GM23338 (cell line): Measurements from ENCODE around the gene PAX5. TPM values are rescaled to one million over a fixed set of nuclear protein-coding genes. Genes with fewer than 3 reads are reported as not detected.

ENCODE experiments used
- ATAC-seq: fragments of 200-7000 bp; cut with Tn5 transposase; 3 replicates; pipeline ENCODE4 v1.9.1; 2020
- DNase-seq: peaks from one replicate; pipeline ENCODE4 v3.0.0-alpha.2; 2015; ENCODE audit warnings: low spot score
- H2AFZ ChIP-seq: fragments of 200-600 bp; sonication (generic); 2 replicates; pipeline ENCODE4 v1.8.0; 2016; ENCODE audit warnings: antibody characterized with exemption, mild to moderate bottlenecking, moderate library complexity
- H3F3A ChIP-seq: fragments of 200-600 bp; sonication (generic); replicated peaks from 2 replicates; pipeline ENCODE4 v1.8.0; 2017; ENCODE audit warnings: antibody characterized with exemption, mixed run types, low read depth
- H3K27ac ChIP-seq: fragments of 200-600 bp; sonication (generic); 2 replicates; pipeline ENCODE4 v1.6.1; 2016; ENCODE audit warnings: low read depth
- H3K27me3 ChIP-seq: fragments of 200-600 bp; sonication (generic); 2 replicates; pipeline ENCODE4 v1.8.0; 2016; ENCODE audit warnings: mild to moderate bottlenecking, mixed run types, moderate library complexity; ENCODE audit not compliant: insufficient read depth
- H3K36me3 ChIP-seq: fragments of 200-600 bp; sonication (generic); 2 replicates; pipeline ENCODE4 v1.8.0; 2016; ENCODE audit warnings: mild to moderate bottlenecking; ENCODE audit not compliant: insufficient read depth
- H3K4me1 ChIP-seq: fragments of 200-600 bp; sonication (generic); 2 replicates; pipeline ENCODE4 v1.8.0; 2016; ENCODE audit warnings: mild to moderate bottlenecking, moderate library complexity; ENCODE audit not compliant: insufficient read depth
- H3K4me2 ChIP-seq: fragments of 200-600 bp; sonication (generic); 2 replicates; pipeline ENCODE4 v1.7.1; 2017; ENCODE audit warnings: mixed run types
- H3K4me3 ChIP-seq: fragments of 200-600 bp; sonication (generic); 2 replicates; pipeline ENCODE4 v1.6.1; 2016; ENCODE audit warnings: mixed run types
- H3K79me2 ChIP-seq: fragments of 200-600 bp; sonication (generic); replicated peaks from 2 replicates; pipeline ENCODE4 v1.8.0; 2017; ENCODE audit warnings: mild to moderate bottlenecking; ENCODE audit not compliant: insufficient read depth
- H3K9me2 ChIP-seq: fragments of 200-600 bp; sonication (generic); 2 replicates; pipeline ENCODE4 v1.8.0; 2017; ENCODE audit not compliant: insufficient read depth
- H4K20me1 ChIP-seq: fragments of 200-600 bp; sonication (generic); replicated peaks from 2 replicates; pipeline ENCODE4 v1.8.0; 2017; ENCODE audit warnings: mild to moderate bottlenecking; ENCODE audit not compliant: insufficient read depth
- H3K27ac Mint-ChIP-seq: 2 replicates; pipeline ENCODE4 v1.8.0; 2020; ENCODE audit warnings: inconsistent platforms, mild to moderate bottlenecking, moderate library complexity, mixed read lengths
- H3K27me3 Mint-ChIP-seq: 3 replicates; pipeline ENCODE4 v1.8.0; 2022; ENCODE audit warnings: low read depth, mild to moderate bottlenecking, moderate library complexity, mixed read lengths, inconsistent platforms; ENCODE audit not compliant: insufficient read depth, poor library complexity
- H3K36me3 Mint-ChIP-seq: 3 replicates; pipeline ENCODE4 v1.8.0; 2021; ENCODE audit warnings: low read depth, mild to moderate bottlenecking, inconsistent platforms, moderate library complexity, mixed read lengths
- H3K4me1 Mint-ChIP-seq: 3 replicates; pipeline ENCODE4 v1.8.0; 2020; ENCODE audit warnings: mild to moderate bottlenecking, inconsistent platforms, mixed read lengths
- H3K4me3 Mint-ChIP-seq: 3 replicates; pipeline ENCODE4 v1.8.0; 2021; ENCODE audit warnings: moderate library complexity, mild to moderate bottlenecking, inconsistent platforms, mixed read lengths
- H3K9me3 Mint-ChIP-seq: 3 replicates; pipeline ENCODE4 v1.8.0; 2020; ENCODE audit warnings: moderate library complexity, mild to moderate bottlenecking, inconsistent platforms, mixed read lengths
- CREB1 ChIP-seq: fragments of 250-450 bp; sonication (Bioruptor Pico); IDR thresholded peaks from 2 replicates; pipeline ENCODE4 v1.5.0; 2020; ENCODE audit warnings: low read depth, mild to moderate bottlenecking, moderate library complexity
- EZH2 ChIP-seq: fragments of 200-600 bp; sonication (generic); IDR thresholded peaks from one replicate; pipeline ENCODE4 v1.8.0; 2017; ENCODE audit warnings: antibody characterized with exemption, mild to moderate bottlenecking, low read depth; ENCODE audit not compliant: unreplicated experiment
- EZH2phosphoT487 ChIP-seq: fragments of 200-600 bp; sonication (generic); IDR thresholded peaks from one replicate; pipeline ENCODE4 v1.8.1; 2018; ENCODE audit warnings: antibody characterized with exemption; ENCODE audit not compliant: unreplicated experiment
- JUNB ChIP-seq: IDR thresholded peaks from one replicate; pipeline ENCODE4 v1.6.1; 2016; ENCODE audit warnings: antibody characterized with exemption; ENCODE audit not compliant: unreplicated experiment
- NANOG ChIP-seq: IDR thresholded peaks from 2 replicates; pipeline ENCODE4 v1.6.1; 2016; ENCODE audit warnings: antibody characterized with exemption, borderline replicate concordance
- POLR2AphosphoS5 ChIP-seq: IDR thresholded peaks from 2 replicates; pipeline ENCODE4 v1.6.1; 2016; ENCODE audit warnings: antibody characterized with exemption, low read depth
- STAT1 ChIP-seq: IDR thresholded peaks from one replicate; pipeline ENCODE4 v1.6.1; 2016; ENCODE audit warnings: antibody characterized with exemption; ENCODE audit not compliant: unreplicated experiment
- ZNF114 ChIP-seq: fragments of 250-450 bp; sonication (Bioruptor Pico); IDR thresholded peaks from 2 replicates; pipeline ENCODE4 v1.5.0; 2020; ENCODE audit warnings: mild to moderate bottlenecking, moderate library complexity
- ZNF331 ChIP-seq: fragments of 250-450 bp; sonication (Bioruptor Pico); IDR thresholded peaks from 2 replicates; pipeline ENCODE4 v1.5.0; 2020; ENCODE audit warnings: low read depth, mild to moderate bottlenecking, moderate library complexity
- polyA plus RNA-seq: library from polyadenylated mRNA; unstranded; fragments of >200 nt; fragmentation: Nextera tagmentation; extraction: Ambion mirVana; gene quantifications from 2 replicates; pipeline ENCODE4 v1.2.1, GENCODE V29; 2016
- total RNA-seq: library from RNA; depleted of rRNA; stranded (reverse); fragments of >200 nt; shearing (Covaris generic); gene quantifications from 2 replicates; pipeline ENCODE4 v1.2.3, GENCODE V29; 2014
- TF ChIP-seq, protein P1 (sequence below): fragments of 250-450 bp; sonication (Bioruptor Pico); IDR thresholded peaks from 2 replicates; pipeline ENCODE4 v1.5.0; 2020; ENCODE audit warnings: mild to moderate bottlenecking, moderate library complexity
- TF ChIP-seq, protein P2 (sequence below), 2 experiments: fragments of 200-600 bp in 1 of 2; sonication (generic) in 1 of 2; conservative IDR thresholded peaks; 2 replicates each; pipeline versions ENCODE4 v1.5.1 to v1.6.1; 2016 to 2017; ENCODE audit warnings: antibody characterized with exemption in 2 of 2, low read depth in 2 of 2, mild to moderate bottlenecking in 2 of 2, moderate library complexity in 1 of 2
- TF ChIP-seq, protein P3 (sequence below): IDR thresholded peaks from one replicate; pipeline ENCODE4 v1.6.1; 2018; ENCODE audit warnings: antibody characterized with exemption; ENCODE audit not compliant: unreplicated experiment
- TF ChIP-seq, protein P4 (sequence below): IDR thresholded peaks from 2 replicates; pipeline ENCODE4 v1.6.1; 2016; ENCODE audit warnings: antibody characterized with exemption

PAX5 gene
- total and polyA plus RNA-seq, 2 experiments from 2014 or later, result 0.17 to 0.60 TPM

DNA sequence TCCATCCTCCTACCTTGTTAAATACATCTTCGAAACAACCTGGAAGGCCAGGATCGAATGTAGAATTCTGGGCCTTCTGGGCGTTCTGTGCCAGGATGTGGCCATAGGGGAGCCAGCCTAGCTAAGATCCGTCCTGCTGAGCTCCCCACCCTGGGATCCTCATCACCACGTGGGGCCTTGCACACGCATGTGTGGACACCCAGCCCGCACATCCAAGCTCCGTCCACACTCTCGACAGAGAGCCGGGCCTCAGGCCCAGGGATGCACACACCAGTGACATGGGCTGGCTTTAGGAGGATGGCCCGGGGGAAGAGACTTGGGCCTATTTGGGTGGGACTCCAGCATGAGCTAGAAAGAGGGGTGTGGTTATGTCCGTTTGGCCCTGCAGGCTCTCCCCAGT, 154.0 kb downstream of the PAX5 start:
- ATAC-seq, result no peak
- no peaks in the 10 kb centered on the region for H3F3A ChIP-seq
- H3K27ac ChIP-seq, result no peak overlapping the region
- DNase-seq, result no peak
- TF ChIP-seq STAT1 (no peak), NANOG (no peak), CREB1 (CRISPR knock-in tag) (no peak), ZNF114 (CRISPR knock-in tag) (no peak), ZNF331 (CRISPR knock-in tag) (no peak), POLR2AphosphoS5 (no peak), JUNB (no peak), EZH2phosphoT487 (no peak), EZH2 (no peak)
- TF ChIP-seq, protein P1, sequence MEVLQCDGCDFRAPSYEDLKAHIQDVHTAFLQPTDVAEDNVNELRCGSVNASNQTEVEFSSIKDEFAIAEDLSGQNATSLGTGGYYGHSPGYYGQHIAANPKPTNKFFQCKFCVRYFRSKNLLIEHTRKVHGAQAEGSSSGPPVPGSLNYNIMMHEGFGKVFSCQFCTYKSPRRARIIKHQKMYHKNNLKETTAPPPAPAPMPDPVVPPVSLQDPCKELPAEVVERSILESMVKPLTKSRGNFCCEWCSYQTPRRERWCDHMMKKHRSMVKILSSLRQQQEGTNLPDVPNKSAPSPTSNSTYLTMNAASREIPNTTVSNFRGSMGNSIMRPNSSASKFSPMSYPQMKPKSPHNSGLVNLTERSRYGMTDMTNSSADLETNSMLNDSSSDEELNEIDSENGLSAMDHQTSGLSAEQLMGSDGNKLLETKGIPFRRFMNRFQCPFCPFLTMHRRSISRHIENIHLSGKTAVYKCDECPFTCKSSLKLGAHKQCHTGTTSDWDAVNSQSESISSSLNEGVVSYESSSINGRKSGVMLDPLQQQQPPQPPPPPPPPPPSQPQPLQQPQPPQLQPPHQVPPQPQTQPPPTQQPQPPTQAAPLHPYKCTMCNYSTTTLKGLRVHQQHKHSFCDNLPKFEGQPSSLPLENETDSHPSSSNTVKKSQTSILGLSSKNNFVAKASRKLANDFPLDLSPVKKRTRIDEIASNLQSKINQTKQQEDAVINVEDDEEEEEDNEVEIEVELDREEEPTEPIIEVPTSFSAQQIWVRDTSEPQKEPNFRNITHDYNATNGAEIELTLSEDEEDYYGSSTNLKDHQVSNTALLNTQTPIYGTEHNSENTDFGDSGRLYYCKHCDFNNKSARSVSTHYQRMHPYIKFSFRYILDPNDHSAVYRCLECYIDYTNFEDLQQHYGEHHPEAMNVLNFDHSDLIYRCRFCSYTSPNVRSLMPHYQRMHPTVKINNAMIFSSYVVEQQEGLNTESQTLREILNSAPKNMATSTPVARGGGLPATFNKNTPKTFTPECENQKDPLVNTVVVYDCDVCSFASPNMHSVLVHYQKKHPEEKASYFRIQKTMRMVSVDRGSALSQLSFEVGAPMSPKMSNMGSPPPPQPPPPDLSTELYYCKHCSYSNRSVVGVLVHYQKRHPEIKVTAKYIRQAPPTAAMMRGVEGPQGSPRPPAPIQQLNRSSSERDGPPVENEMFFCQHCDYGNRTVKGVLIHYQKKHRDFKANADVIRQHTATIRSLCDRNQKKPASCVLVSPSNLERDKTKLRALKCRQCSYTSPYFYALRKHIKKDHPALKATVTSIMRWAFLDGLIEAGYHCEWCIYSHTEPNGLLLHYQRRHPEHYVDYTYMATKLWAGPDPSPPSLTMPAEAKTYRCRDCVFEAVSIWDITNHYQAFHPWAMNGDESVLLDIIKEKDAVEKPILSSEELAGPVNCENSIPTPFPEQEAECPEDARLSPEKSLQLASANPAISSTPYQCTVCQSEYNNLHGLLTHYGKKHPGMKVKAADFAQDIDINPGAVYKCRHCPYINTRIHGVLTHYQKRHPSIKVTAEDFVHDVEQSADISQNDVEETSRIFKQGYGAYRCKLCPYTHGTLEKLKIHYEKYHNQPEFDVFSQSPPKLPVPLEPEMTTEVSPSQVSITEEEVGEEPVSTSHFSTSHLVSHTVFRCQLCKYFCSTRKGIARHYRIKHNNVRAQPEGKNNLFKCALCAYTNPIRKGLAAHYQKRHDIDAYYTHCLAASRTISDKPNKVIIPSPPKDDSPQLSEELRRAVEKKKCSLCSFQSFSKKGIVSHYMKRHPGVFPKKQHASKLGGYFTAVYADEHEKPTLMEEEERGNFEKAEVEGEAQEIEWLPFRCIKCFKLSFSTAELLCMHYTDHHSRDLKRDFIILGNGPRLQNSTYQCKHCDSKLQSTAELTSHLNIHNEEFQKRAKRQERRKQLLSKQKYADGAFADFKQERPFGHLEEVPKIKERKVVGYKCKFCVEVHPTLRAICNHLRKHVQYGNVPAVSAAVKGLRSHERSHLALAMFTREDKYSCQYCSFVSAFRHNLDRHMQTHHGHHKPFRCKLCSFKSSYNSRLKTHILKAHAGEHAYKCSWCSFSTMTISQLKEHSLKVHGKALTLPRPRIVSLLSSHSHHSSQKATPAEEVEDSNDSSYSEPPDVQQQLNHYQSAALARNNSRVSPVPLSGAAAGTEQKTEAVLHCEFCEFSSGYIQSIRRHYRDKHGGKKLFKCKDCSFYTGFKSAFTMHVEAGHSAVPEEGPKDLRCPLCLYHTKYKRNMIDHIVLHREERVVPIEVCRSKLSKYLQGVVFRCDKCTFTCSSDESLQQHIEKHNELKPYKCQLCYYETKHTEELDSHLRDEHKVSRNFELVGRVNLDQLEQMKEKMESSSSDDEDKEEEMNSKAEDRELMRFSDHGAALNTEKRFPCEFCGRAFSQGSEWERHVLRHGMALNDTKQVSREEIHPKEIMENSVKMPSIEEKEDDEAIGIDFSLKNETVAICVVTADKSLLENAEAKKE (CRISPR knock-in tag), result no peak
- TF ChIP-seq, protein P2, sequence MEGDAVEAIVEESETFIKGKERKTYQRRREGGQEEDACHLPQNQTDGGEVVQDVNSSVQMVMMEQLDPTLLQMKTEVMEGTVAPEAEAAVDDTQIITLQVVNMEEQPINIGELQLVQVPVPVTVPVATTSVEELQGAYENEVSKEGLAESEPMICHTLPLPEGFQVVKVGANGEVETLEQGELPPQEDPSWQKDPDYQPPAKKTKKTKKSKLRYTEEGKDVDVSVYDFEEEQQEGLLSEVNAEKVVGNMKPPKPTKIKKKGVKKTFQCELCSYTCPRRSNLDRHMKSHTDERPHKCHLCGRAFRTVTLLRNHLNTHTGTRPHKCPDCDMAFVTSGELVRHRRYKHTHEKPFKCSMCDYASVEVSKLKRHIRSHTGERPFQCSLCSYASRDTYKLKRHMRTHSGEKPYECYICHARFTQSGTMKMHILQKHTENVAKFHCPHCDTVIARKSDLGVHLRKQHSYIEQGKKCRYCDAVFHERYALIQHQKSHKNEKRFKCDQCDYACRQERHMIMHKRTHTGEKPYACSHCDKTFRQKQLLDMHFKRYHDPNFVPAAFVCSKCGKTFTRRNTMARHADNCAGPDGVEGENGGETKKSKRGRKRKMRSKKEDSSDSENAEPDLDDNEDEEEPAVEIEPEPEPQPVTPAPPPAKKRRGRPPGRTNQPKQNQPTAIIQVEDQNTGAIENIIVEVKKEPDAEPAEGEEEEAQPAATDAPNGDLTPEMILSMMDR (conservative IDR thresholded peaks at IDR 0.05; ENCODE audit: low read depth in 2 of 2), result no peak
- TF ChIP-seq, protein P3, sequence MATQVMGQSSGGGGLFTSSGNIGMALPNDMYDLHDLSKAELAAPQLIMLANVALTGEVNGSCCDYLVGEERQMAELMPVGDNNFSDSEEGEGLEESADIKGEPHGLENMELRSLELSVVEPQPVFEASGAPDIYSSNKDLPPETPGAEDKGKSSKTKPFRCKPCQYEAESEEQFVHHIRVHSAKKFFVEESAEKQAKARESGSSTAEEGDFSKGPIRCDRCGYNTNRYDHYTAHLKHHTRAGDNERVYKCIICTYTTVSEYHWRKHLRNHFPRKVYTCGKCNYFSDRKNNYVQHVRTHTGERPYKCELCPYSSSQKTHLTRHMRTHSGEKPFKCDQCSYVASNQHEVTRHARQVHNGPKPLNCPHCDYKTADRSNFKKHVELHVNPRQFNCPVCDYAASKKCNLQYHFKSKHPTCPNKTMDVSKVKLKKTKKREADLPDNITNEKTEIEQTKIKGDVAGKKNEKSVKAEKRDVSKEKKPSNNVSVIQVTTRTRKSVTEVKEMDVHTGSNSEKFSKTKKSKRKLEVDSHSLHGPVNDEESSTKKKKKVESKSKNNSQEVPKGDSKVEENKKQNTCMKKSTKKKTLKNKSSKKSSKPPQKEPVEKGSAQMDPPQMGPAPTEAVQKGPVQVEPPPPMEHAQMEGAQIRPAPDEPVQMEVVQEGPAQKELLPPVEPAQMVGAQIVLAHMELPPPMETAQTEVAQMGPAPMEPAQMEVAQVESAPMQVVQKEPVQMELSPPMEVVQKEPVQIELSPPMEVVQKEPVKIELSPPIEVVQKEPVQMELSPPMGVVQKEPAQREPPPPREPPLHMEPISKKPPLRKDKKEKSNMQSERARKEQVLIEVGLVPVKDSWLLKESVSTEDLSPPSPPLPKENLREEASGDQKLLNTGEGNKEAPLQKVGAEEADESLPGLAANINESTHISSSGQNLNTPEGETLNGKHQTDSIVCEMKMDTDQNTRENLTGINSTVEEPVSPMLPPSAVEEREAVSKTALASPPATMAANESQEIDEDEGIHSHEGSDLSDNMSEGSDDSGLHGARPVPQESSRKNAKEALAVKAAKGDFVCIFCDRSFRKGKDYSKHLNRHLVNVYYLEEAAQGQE, result no peak
- TF ChIP-seq, protein P4, sequence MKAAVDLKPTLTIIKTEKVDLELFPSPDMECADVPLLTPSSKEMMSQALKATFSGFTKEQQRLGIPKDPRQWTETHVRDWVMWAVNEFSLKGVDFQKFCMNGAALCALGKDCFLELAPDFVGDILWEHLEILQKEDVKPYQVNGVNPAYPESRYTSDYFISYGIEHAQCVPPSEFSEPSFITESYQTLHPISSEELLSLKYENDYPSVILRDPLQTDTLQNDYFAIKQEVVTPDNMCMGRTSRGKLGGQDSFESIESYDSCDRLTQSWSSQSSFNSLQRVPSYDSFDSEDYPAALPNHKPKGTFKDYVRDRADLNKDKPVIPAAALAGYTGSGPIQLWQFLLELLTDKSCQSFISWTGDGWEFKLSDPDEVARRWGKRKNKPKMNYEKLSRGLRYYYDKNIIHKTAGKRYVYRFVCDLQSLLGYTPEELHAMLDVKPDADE, result no peak
- H3K4me3 Mint-ChIP-seq, result no peak overlapping the region
- no peak overlapping the region for H3K4me2 ChIP-seq
- H4K20me1 ChIP-seq, result no peaks in the 10 kb centered on the region
- no peak overlapping the region for H3K27ac Mint-ChIP-seq
- H3K9me2 ChIP-seq, result no peaks in the 10 kb centered on the region
- H3K4me1 Mint-ChIP-seq, result no peaks in the 10 kb centered on the region; the same call in 2 of the 3 replicates
- H3K27me3 ChIP-seq, result no peaks in the 10 kb centered on the region
- H3K79me2 ChIP-seq, result no peaks in the 10 kb centered on the region
- no peaks in the 10 kb centered on the region for H3K36me3 Mint-ChIP-seq
- H3K4me1 ChIP-seq, result no peaks in the 10 kb centered on the region
- H3K9me3 Mint-ChIP-seq, result peaks cover 9% of the 10 kb centered on the region; the same call in 2 of the 3 replicates
- peaks cover 2% of the 10 kb centered on the region for H3K27me3 Mint-ChIP-seq
- H2AFZ ChIP-seq, result no peak overlapping the region
- no peaks in the 10 kb centered on the region for H3K36me3 ChIP-seq
- no peak overlapping the region for H3K4me3 ChIP-seq
